Heart right ventricle (tissue), 16 donors: ENCODE results near the gene PDE3B. TPM values are rescaled to one million over a fixed set of nuclear protein-coding genes. Genes with fewer than 3 reads are reported as not detected.

Experiments used
- ATAC-seq, 8 donors: fragments of 200-7000 bp; cut with Tn5 transposase; one replicate each; pipeline ENCODE4 v1.9.1; 2020; ENCODE audit warnings: mild to moderate bottlenecking in 8 of 8, moderate library complexity in 8 of 8, moderate number of reproducible peaks in 1 of 8
- DNase-seq, 2 donors: peaks; one replicate each; pipeline ENCODE4 v3.0.0-alpha.2; 2020
- H3K27ac ChIP-seq, 10 donors: fragments of 200-600 bp; sonication (generic) in 2 of 10; one replicate each; pipeline versions ENCODE4 v1.5.0 to v1.8.0; 2020 to 2022; ENCODE audit warnings: mild to moderate bottlenecking in 3 of 10
- H3K27me3 ChIP-seq, 7 donors: fragments of 200-600 bp; one replicate each; pipeline ENCODE4 v1.8.0; 2021 to 2022; ENCODE audit warnings: mild to moderate bottlenecking in 2 of 7
- H3K36me3 ChIP-seq, 9 donors: fragments of 200-600 bp; sonication (generic) in 1 of 9; one replicate each; pipeline versions ENCODE4 v1.5.0 to v1.8.0; 2020 to 2022; ENCODE audit warnings: mild to moderate bottlenecking in 2 of 9
- H3K4me1 ChIP-seq, 9 donors: fragments of 200-600 bp; sonication (generic) in 1 of 9; one replicate each; pipeline versions ENCODE4 v1.5.0 to v1.8.0; 2020 to 2022; ENCODE audit warnings: mild to moderate bottlenecking in 4 of 9
- H3K4me3 ChIP-seq, 10 donors: fragments of 200-600 bp; sonication (generic) in 2 of 10; one replicate each; pipeline versions ENCODE4 v1.5.0 to v1.8.0; 2020 to 2022; ENCODE audit warnings: mild to moderate bottlenecking in 7 of 10, moderate library complexity in 2 of 10
- H3K9me3 ChIP-seq, 11 donors: fragments of 200-600 bp in 10 of 11; sonication (generic) in 2 of 11; one replicate each; pipeline versions ENCODE4 v1.5.0 to v1.8.0; 2013 to 2022; ENCODE audit warnings: mild to moderate bottlenecking in 2 of 11, control low read depth in 1 of 11, moderate library complexity in 1 of 11
- CTCF ChIP-seq, 9 donors: fragments of 200-600 bp; sonication (generic) in 2 of 9; IDR thresholded peaks; one replicate each; pipeline versions ENCODE4 v1.5.0 to v1.8.0; 2021 to 2022; ENCODE audit warnings: antibody characterized with exemption in 9 of 9, mild to moderate bottlenecking in 5 of 9, moderate library complexity in 1 of 9
- WGBS, 2 donors: extraction: QIAGEN DNeasy Blood & Tissue Kit; methylation state at CpG; one replicate each; pipeline ENCODE4 v1.1.7; 2013; ENCODE audit warnings: inconsistent platforms in 1 of 2; 5-methylcytosine and 5-hydroxymethylcytosine counted together
- intact Hi-C, 10 donors: fragments of 100-400 bp; cut with DNase I; formaldehyde crosslinking; loops; one replicate each; pipeline versions ENCODE4 v1.11.1 to v1.14.2; 2022
- polyA plus RNA-seq, 2 donors: library from polyadenylated mRNA; stranded (reverse); fragments of 200-250 nt; gene quantifications; one replicate each; pipeline ENCODE4 v1.2.3, GENCODE V29; 2013
- total RNA-seq, 10 donors: library from RNA; stranded (reverse); fragmentation: NEBNext Ultra II Directional in 3 of 10; extraction: Animal tissue kit (Norgen Biotek cat#: 25700) in 3 of 10; gene quantifications; one replicate each; pipeline versions ENCODE4 v1.2.1 to v1.2.4, GENCODE V29; 2021 to 2023
- donor health status: Arrhythmogenic right ventricular cardiomyopathy.
- donor health status: ischemic (EF 13 %, LVEDD 7.1; RV severe dilation, severe dysfunction).
- donor health status: healthy with polysubstance abuse.
- donor health status: DM: no; HTN: yes; CAD: no.
- donor health status: DM: no; HTN: no; CAD: no.
- donor health status: ischemic (EF 25% LVEDD 6.9; RV normal size, moderate dysfunction).
- donor health status: ischemic (EF 25% LVEDD 5.7; RV mildly dilated, moderate dysfunction).
- donor health status: healthy.
- donor health status: DM: yes; HTN: yes; CAD: no.
- donor health status: Ischemic cardiomyopathy.
- donor health status: ischemic (EF 35%, LVEDD 5.7; RV mildly dilated, moderate dysfunction).
- donor health status: nonischemic (EF 11% LVEDD 7.7; RV severe dilation, severe dysfunction).
- donor health status: DM: yes; HTN: yes; CAD: no.
- donor health status: PGD.
- donor health status: ischemic (EF 29% LVEDD 5.4; RV normal size, mild dysfunction).
- donor health status: nonischemic (EF 23%, LVEDD 6.1; RV moderate dilation, normal function).

Gene PDE3B
- total and polyA plus RNA-seq, 12 donors: 1.3 to 14.2 (median 9.0) TPM

GRCh38 chr11:14826600-14826999 is 183.0 kb downstream of the PDE3B start:
- peaks cover 0 to 10% (median 0%) of the 10 kb centered on the region in 11 donors for H3K9me3 ChIP-seq
- WGBS, 2 donors: 83 to 85% methylated on average over 2 of the region's 2 CpGs
- DNase-seq (no peak), ATAC-seq (no peak)
- intact Hi-C loops: no loop called here
- no peak overlapping the region for H3K27ac ChIP-seq
- no peaks in the 10 kb centered on the region for H3K27me3 ChIP-seq
- TF ChIP-seq CTCF (IDR thresholded peaks at IDR 0.05): no peak
- H3K4me3 ChIP-seq: no peak overlapping the region
- H3K36me3 ChIP-seq: peaks cover 0 to 8% (median 0%) of the 10 kb centered on the region in 9 donors
- no peaks in the 10 kb centered on the region for H3K4me1 ChIP-seq

GRCh38 chr11:14835496-14836492 is 192.2 kb downstream of the PDE3B start:
- TF ChIP-seq CTCF (IDR thresholded peaks at IDR 0.05): no peak
- intact Hi-C loops: no loop called here
- no peaks in the 10 kb centered on the region for H3K9me3 ChIP-seq
- H3K27me3 ChIP-seq: no peaks in the 10 kb centered on the region
- no peak for DNase-seq
- H3K4me3 ChIP-seq: no peak overlapping the region
- ATAC-seq: no peak
- H3K27ac ChIP-seq: no peak overlapping the region
- H3K36me3 ChIP-seq: no peaks in the 10 kb centered on the region
- no peaks in the 10 kb centered on the region for H3K4me1 ChIP-seq

GRCh38 chr11:14842002-14842401 is 198.4 kb downstream of the PDE3B start:
- DNase-seq (no peak), ATAC-seq (no peak)
- Histone ChIP-seq H3K27ac (no peak overlapping the region), H3K4me3 (no peak overlapping the region), H3K4me1 (no peaks in the 10 kb centered on the region), H3K27me3 (no peaks in the 10 kb centered on the region), H3K36me3 (peaks cover 0 to 12% (median 0%) of the 10 kb centered on the region in 9 donors), H3K9me3 (no peaks in the 10 kb centered on the region)
- intact Hi-C loops: no loop called here
- no peak for TF ChIP-seq CTCF (IDR thresholded peaks at IDR 0.05)
- WGBS, 2 donors: 90 to 93% methylated on average over 3 of the region's 3 CpGs

GRCh38 chr11:14852571-14853177 is 209.1 kb downstream of the PDE3B start:
- DNase-seq (no peak), ATAC-seq (no peak)
- Histone ChIP-seq H3K27ac (no peak overlapping the region), H3K4me1 (no peaks in the 10 kb centered on the region), H3K4me3 (no peak overlapping the region), H3K9me3 (no peaks in the 10 kb centered on the region), H3K36me3 (no peaks in the 10 kb centered on the region), H3K27me3 (no peaks in the 10 kb centered on the region)
- TF ChIP-seq CTCF (IDR thresholded peaks at IDR 0.05): no peak
- intact Hi-C loops: no loop called here
- WGBS, 2 donors: 98% methylated on average over 4 of the region's 4 CpGs
